ENCODE results near the gene ELMO1. TPM values are rescaled to one million over a fixed set of nuclear protein-coding genes. Genes with fewer than 3 reads are reported as not detected.

Gene ELMO1
- total RNA-seq, 1 donor from 2014 or later = 151 TPM

DNA sequence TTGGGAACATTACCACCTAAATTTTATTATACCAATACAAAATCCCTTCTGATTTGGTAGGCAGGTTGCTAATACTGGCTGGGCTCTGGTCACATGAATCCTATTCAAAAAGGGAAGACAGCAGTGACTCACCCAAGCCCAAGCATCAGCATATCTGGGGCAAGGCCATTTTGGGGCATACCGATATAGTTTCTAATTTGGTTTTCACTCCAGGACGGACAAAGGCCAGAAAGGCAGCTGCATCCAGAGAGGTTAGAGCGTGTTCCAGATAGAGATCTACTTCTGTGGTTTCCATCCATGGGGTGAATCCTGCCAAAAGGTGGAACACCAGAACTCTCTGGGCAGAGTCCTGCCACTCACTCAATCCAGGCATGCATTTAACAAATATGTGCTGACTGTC lies 335.8 kb downstream of the ELMO1 start:
- Mint-ChIP-seq H3K36me3 (ENCODE audit: low read depth, unreplicated experiment) (peaks cover 24% of the 10 kb centered on the region), H3K27ac (ENCODE audit: unreplicated experiment) (no peak overlapping the region), H3K27me3 (ENCODE audit: unreplicated experiment) (peaks cover 11% of the 10 kb centered on the region)

DNA sequence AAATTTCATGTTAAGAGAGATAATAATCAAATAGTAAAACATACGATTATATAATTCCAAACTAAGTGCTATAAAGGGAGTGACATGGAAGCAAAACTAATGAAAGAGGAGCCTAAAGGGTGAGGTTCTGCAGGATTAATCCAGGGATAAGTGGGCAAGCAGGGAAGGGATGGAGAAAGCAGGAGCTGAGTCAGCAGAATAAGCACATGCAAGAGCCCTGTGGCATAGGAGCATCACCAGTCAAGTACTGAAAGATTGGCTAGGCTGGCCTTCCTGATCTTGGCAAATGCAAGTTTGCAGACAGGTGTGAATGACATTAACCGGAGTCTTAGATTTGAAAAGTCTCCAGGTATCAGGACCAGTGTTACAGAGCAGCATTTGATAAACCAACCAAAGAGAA lies 336.4 kb downstream of the ELMO1 start:
- H3K27ac Mint-ChIP-seq (ENCODE audit: unreplicated experiment) = no peak overlapping the region
- TF ChIP-seq CTCF (IDR thresholded peaks at IDR 0.05; ENCODE audit: unreplicated experiment) = no peak
- no peak overlapping the region for H3K4me3 Mint-ChIP-seq (ENCODE audit: unreplicated experiment)
- no peaks in the 10 kb centered on the region for H3K9me3 Mint-ChIP-seq (ENCODE audit: unreplicated experiment)
- H3K36me3 Mint-ChIP-seq (ENCODE audit: low read depth, unreplicated experiment) = peaks cover 19% of the 10 kb centered on the region
- peaks cover 11% of the 10 kb centered on the region for H3K27me3 Mint-ChIP-seq (ENCODE audit: unreplicated experiment)
- no peak for DNase-seq (ENCODE audit: low spot score)
- H3K4me1 Mint-ChIP-seq (ENCODE audit: unreplicated experiment) = peaks cover 17% of the 10 kb centered on the region

More for the DNA sequence above, 335.8 kb downstream of the ELMO1 start:
- Mint-ChIP-seq H3K4me1 (ENCODE audit: unreplicated experiment) (peaks cover 17% of the 10 kb centered on the region), H3K9me3 (ENCODE audit: unreplicated experiment) (no peaks in the 10 kb centered on the region), H3K4me3 (ENCODE audit: unreplicated experiment) (peak overlapping the region; percentile 3)
- TF ChIP-seq CTCF (IDR thresholded peaks at IDR 0.05; ENCODE audit: unreplicated experiment) = no peak
- DNase-seq (ENCODE audit: low spot score) = no peak

DNA sequence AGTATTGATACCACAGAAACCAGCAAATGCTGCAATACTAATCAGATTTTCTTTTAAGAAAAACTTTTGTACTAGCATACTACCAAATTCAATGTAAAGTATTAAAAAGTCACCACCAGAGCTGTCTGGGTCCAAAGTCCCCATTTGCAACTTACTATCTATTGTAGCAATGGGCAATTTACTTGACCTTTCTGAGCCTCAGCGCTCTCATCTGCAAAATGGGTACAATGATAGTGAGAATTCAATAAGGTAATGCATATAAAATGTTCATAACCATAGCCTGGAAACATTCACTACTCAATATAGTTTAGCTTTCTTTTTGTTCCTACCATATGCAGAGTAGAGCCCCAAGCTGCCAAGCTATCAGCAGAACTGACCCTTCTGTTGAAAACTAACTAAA lies 337.2 kb downstream of the ELMO1 start:
- Mint-ChIP-seq H3K27me3 (ENCODE audit: unreplicated experiment) (peaks cover 11% of the 10 kb centered on the region), H3K27ac (ENCODE audit: unreplicated experiment) (no peak overlapping the region), H3K4me3 (ENCODE audit: unreplicated experiment) (no peak overlapping the region), H3K36me3 (ENCODE audit: low read depth, unreplicated experiment) (peaks cover 19% of the 10 kb centered on the region), H3K9me3 (ENCODE audit: unreplicated experiment) (no peaks in the 10 kb centered on the region), H3K4me1 (ENCODE audit: unreplicated experiment) (peaks cover 17% of the 10 kb centered on the region)
- TF ChIP-seq CTCF (IDR thresholded peaks at IDR 0.05; ENCODE audit: unreplicated experiment) = no peak
- DNase-seq (ENCODE audit: low spot score) = no peak

GRCh38 chr7:37110660-37111424 lies 337.8 kb downstream of the ELMO1 start:
- H3K27ac Mint-ChIP-seq (ENCODE audit: unreplicated experiment) = peak overlapping the region; percentile 74

More at GRCh38 chr7:37110660-37111424, 337.8 kb downstream of the ELMO1 start:
- H3K4me3 Mint-ChIP-seq (ENCODE audit: unreplicated experiment) = no peak overlapping the region
- peaks cover 17% of the 10 kb centered on the region for H3K4me1 Mint-ChIP-seq (ENCODE audit: unreplicated experiment)
- DNase-seq (ENCODE audit: low spot score) = no peak
- no peaks in the 10 kb centered on the region for H3K9me3 Mint-ChIP-seq (ENCODE audit: unreplicated experiment)
- H3K36me3 Mint-ChIP-seq (ENCODE audit: low read depth, unreplicated experiment) = peaks cover 19% of the 10 kb centered on the region
- peaks cover 11% of the 10 kb centered on the region for H3K27me3 Mint-ChIP-seq (ENCODE audit: unreplicated experiment)
- TF ChIP-seq CTCF (IDR thresholded peaks at IDR 0.05; ENCODE audit: unreplicated experiment) = no peak

All from endothelial cell (in vitro differentiated cells).